Stomach (tissue), 4 donors: ENCODE results near the gene DDHD1.

Experiments used
- CTCF ChIP-seq, 7 experiments: fragments of 450-650 bp in 4 of 7; fragments of 200-600 bp in 3 of 7; sonication (generic) in 3 of 7; IDR thresholded peaks; one replicate each; pipeline ENCODE4 v1.5.1; 2016 to 2019; ENCODE audit warnings: antibody characterized with exemption in 7 of 7, control low read depth in 2 of 7, mild to moderate bottlenecking in 1 of 7
- POLR2A ChIP-seq, 4 donors: fragments of 450-650 bp; IDR thresholded peaks; one replicate each; pipeline ENCODE4 v1.6.1; 2016; ENCODE audit warnings: antibody characterized with exemption in 4 of 4, control low read depth in 2 of 4, mild to moderate bottlenecking in 1 of 4, moderate library complexity in 1 of 4

- TF ChIP-seq POLR2A (IDR thresholded peaks at IDR 0.05), result no peak
- no peak for TF ChIP-seq CTCF (IDR thresholded peaks at IDR 0.05)
Measured at GRCh38 chr14:53062856-53063255, 90.3 kb downstream of the DDHD1 start.
